HK-2 (cell line): Measurements from ENCODE around the gene MUC21.
A peak's percentile ranks its signal among the peaks of the same experiment; 100 is the strongest.
"Not testable (repeated sequence)": the region's sequence is repeated elsewhere in the genome, so short reads cannot be mapped to it uniquely, and the experiment has no call there.

Experiments
- DNase-seq: peaks from one replicate; pipeline ENCODE4 v3.0.0-alpha.2; 2018; ENCODE audit not compliant: unreplicated experiment

MUC21 gene

GRCh38 chr6:30969171-30969570 lies 14.3 kb upstream of the MUC21 start:
- not testable (repeated sequence) for DNase-seq

GRCh38 chr6:30970946-30971345 lies 12.6 kb upstream of the MUC21 start:
- DNase-seq: no peak

- DNase-seq: no peak
These were observed 10.7 kb upstream of the MUC21 start for GRCh38 chr6:30972816-30973215.

GRCh38 chr6:30974490-30975252 lies 8.8 kb upstream of the MUC21 start:
- DNase-seq: no peak

- no peak for DNase-seq
These were observed 4.4 kb upstream of the MUC21 start for GRCh38 chr6:30979141-30979540.

GRCh38 chr6:30979690-30980089 lies 3.8 kb upstream of the MUC21 start:
- no peak for DNase-seq

- peak; percentile 19 for DNase-seq
These were observed 1.4 kb upstream of the MUC21 start for GRCh38 chr6:30981942-30982772.

- no peak for DNase-seq
These were observed 2.0 kb downstream of the MUC21 start for GRCh38 chr6:30985490-30985889.

GRCh38 chr6:30987304-30987703 lies 3.8 kb downstream of the MUC21 start:
- DNase-seq: no peak

GRCh38 chr6:30988209-30988825 lies 4.8 kb downstream of the MUC21 start:
- no peak for DNase-seq

GRCh38 chr6:30990422-30991086 lies 7.0 kb downstream of the MUC21 start:
- no peak for DNase-seq

GRCh38 chr6:30991891-30992290 lies 8.4 kb downstream of the MUC21 start:
- no peak for DNase-seq

GRCh38 chr6:30997301-30997700 lies 13.8 kb downstream of the MUC21 start:
- DNase-seq: no peak

- DNase-seq: no peak
These were observed 15.3 kb downstream of the MUC21 start for GRCh38 chr6:30998785-30999184.

- DNase-seq: not testable (repeated sequence)
These were observed 16.7 kb downstream of the MUC21 start for GRCh38 chr6:31000067-31000860.

GRCh38 chr6:31001281-31001888 lies 17.9 kb downstream of the MUC21 start:
- no peak for DNase-seq

GRCh38 chr6:31002471-31002870 lies 19.0 kb downstream of the MUC21 start:
- DNase-seq: no peak

- no peak for DNase-seq
These were observed 21.3 kb downstream of the MUC21 start for GRCh38 chr6:31004794-31005193.

GRCh38 chr6:31005249-31006020 lies 21.9 kb downstream of the MUC21 start:
- DNase-seq: no peak

- peak; percentile 47 for DNase-seq
These were observed 24.2 kb downstream of the MUC21 start for GRCh38 chr6:31007694-31008093.
